ENCODE results near the gene CYREN.

GRCh38 chr7:135151533-135151932 lies 19.0 kb downstream of the CYREN start:
- no peak for TF ChIP-seq REST (IDR thresholded peaks at IDR 0.05; ENCODE audit: low read depth)
- no peak for TF ChIP-seq EP300 (IDR thresholded peaks at IDR 0.05; ENCODE audit: borderline replicate concordance)
- no peak for TF ChIP-seq FOXM1 (IDR thresholded peaks at IDR 0.05; ENCODE audit: borderline replicate concordance, low read depth)
- no peak for TF ChIP-seq RAD21 (IDR thresholded peaks at IDR 0.05; ENCODE audit: low read depth)
- TF ChIP-seq YY1 (IDR thresholded peaks at IDR 0.05; ENCODE audit: low read depth): no peak
- no peak for TF ChIP-seq TEAD4 (IDR thresholded peaks at IDR 0.05)
- TF ChIP-seq CREB1 (IDR thresholded peaks at IDR 0.05; ENCODE audit: low read depth): no peak
- no peak for TF ChIP-seq TAF1 (IDR thresholded peaks at IDR 0.05; ENCODE audit: low read depth)
- TF ChIP-seq CEBPB (IDR thresholded peaks at IDR 0.05): no peak
- TF ChIP-seq USF1 (IDR thresholded peaks at IDR 0.05): no peak
- TF ChIP-seq NFIC (IDR thresholded peaks at IDR 0.05): no peak
- TF ChIP-seq ZBTB7A (IDR thresholded peaks at IDR 0.05; ENCODE audit: low read depth): no peak

Measured in Ishikawa (cell line).